ENCODE results near the gene LAMA2. TPM values are rescaled to one million over a fixed set of nuclear protein-coding genes. Genes with fewer than 3 reads are reported as not detected.

Gene LAMA2
- total RNA-seq, 1 experiment from 2014 or later: 4.2 TPM

DNA sequence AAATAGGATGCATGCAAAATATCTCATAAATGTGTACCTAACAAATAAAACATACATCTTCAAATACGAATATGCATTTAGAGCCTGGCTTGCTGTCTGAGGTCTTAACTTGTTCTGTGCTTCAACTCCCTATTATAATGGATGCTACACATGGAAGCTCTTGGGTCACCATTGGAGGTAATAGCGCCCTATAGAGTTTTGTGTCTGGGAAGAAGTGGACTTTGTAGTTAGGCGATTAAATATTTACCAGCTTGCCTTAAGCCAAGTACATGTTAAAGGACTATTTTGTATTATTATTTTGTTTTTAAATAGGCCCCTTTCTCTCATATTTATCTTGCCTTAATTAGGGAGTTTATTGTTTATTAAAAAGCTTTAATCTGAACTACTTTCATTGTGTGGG is 107.4 kb downstream of the LAMA2 start:
- no peak overlapping the region for H2BK12ac ChIP-seq (ENCODE audit: insufficient read length, low read depth, low read length)
- no peak overlapping the region for H3K18ac ChIP-seq (ENCODE audit: insufficient read length, low read depth, low read length)
- H4K5ac ChIP-seq (ENCODE audit: insufficient read length, low read depth, low read length): no peak overlapping the region
- no peak overlapping the region for H2BK20ac ChIP-seq (ENCODE audit: low read depth, low read length, poor library complexity, severe bottlenecking)
- H3K27me3 ChIP-seq (ENCODE audit: insufficient read depth, low read length): no peaks in the 10 kb centered on the region
- H3K23me2 ChIP-seq (ENCODE audit: insufficient read length, low read depth, low read length, poor library complexity, severe bottlenecking): no peaks in the 10 kb centered on the region
- no peak overlapping the region for H2BK120ac ChIP-seq (ENCODE audit: low read depth, low read length, poor library complexity, severe bottlenecking)
- H3K4ac ChIP-seq (ENCODE audit: low read depth, low read length): no peak overlapping the region
- no peak overlapping the region for H3K27ac ChIP-seq (ENCODE audit: insufficient read length, low read depth, low read length)
- DNase-seq: no peak
- no peaks in the 10 kb centered on the region for H4K20me1 ChIP-seq (ENCODE audit: control insufficient read depth, insufficient read depth, insufficient read length)
- H3K4me2 ChIP-seq (ENCODE audit: insufficient read depth, insufficient read length, low read length): no peak overlapping the region
- Mint-ChIP-seq H3K36me3 (ENCODE audit: insufficient read depth in 1 of 3, low read depth in 3 of 3) (no peaks in the 10 kb centered on the region), H3K27me3 (ENCODE audit: low read depth) (no peaks in the 10 kb centered on the region), H3K27ac (no peak overlapping the region), H3K9me3 (no peaks in the 10 kb centered on the region), H3K4me3 (no peak overlapping the region), H3K4me1 (0 out of 4 replicates have a peak, but pooled peaks cover 0 to 3% of the 10 kb centered on the region in 2 experiments)
- no peak overlapping the region for H3K9ac ChIP-seq (ENCODE audit: extremely low read depth, insufficient read length, low read length)
- no peak overlapping the region for H4K91ac ChIP-seq (ENCODE audit: insufficient read length, low read depth, low read length)
- H3K9me3 ChIP-seq (ENCODE audit: control insufficient read depth, low read depth, low read length): no peaks in the 10 kb centered on the region
- H4K8ac ChIP-seq (replicated peaks; ENCODE audit: insufficient read length, low read depth, low read length): no peak overlapping the region
- TF ChIP-seq, protein P1, sequence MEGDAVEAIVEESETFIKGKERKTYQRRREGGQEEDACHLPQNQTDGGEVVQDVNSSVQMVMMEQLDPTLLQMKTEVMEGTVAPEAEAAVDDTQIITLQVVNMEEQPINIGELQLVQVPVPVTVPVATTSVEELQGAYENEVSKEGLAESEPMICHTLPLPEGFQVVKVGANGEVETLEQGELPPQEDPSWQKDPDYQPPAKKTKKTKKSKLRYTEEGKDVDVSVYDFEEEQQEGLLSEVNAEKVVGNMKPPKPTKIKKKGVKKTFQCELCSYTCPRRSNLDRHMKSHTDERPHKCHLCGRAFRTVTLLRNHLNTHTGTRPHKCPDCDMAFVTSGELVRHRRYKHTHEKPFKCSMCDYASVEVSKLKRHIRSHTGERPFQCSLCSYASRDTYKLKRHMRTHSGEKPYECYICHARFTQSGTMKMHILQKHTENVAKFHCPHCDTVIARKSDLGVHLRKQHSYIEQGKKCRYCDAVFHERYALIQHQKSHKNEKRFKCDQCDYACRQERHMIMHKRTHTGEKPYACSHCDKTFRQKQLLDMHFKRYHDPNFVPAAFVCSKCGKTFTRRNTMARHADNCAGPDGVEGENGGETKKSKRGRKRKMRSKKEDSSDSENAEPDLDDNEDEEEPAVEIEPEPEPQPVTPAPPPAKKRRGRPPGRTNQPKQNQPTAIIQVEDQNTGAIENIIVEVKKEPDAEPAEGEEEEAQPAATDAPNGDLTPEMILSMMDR (conservative IDR thresholded peaks at IDR 0.05): no peak
- no peak overlapping the region for H3K14ac ChIP-seq (ENCODE audit: insufficient read depth, low read length)
- WGBS (ENCODE audit: extremely low coverage, insufficient read length, low lambda C conversion rate): no CpG with 5 or more reads among the region's 3 CpGs
- no peak overlapping the region for H2AK5ac ChIP-seq (ENCODE audit: insufficient read length, low read length)
- H3K56ac ChIP-seq (ENCODE audit: insufficient read length, low read depth, low read length): no peak overlapping the region
- H2BK5ac ChIP-seq (ENCODE audit: insufficient read length, low read length): no peak overlapping the region
- no peaks in the 10 kb centered on the region for H3K79me1 ChIP-seq (ENCODE audit: insufficient read depth, low read depth, low read length, poor library complexity, severe bottlenecking)
- no peak overlapping the region for H3K23ac ChIP-seq (ENCODE audit: insufficient read length, low read depth, low read length)
- no peaks in the 10 kb centered on the region for H3K4me1 ChIP-seq (ENCODE audit: insufficient read depth, low read length)
- no peak overlapping the region for H2AFZ ChIP-seq (ENCODE audit: low read length)
- H2BK15ac ChIP-seq (ENCODE audit: low read depth, low read length): no peak overlapping the region
- no peak overlapping the region for H3T11ph ChIP-seq (ENCODE audit: low read length)
- no peaks in the 10 kb centered on the region for H3K79me2 ChIP-seq (ENCODE audit: insufficient read depth, low read length)
